HepG2 (cell line): ENCODE measurements around the gene GRM8. TPM values are rescaled to one million over a fixed set of nuclear protein-coding genes. Genes with fewer than 3 reads are reported as not detected.

Experiments used
- BORCS8-MEF2B ChIP-seq: sonication (generic); formaldehyde crosslinking; IDR thresholded peaks from 2 replicates; pipeline ENCODE4 v1.8.0; 2022; ENCODE audit warnings: mild to moderate bottlenecking, missing genetic modification reagents
- CBFB ChIP-seq: sonication (generic); formaldehyde crosslinking; IDR thresholded peaks from 2 replicates; pipeline ENCODE4 v1.4.0; 2020; ENCODE audit warnings: missing genetic modification reagents
- EZH2 ChIP-seq: conservative IDR thresholded peaks from 2 replicates; pipeline ENCODE4 v1.6.1; 2012; ENCODE audit warnings: mild to moderate bottlenecking, low read depth, low read length, moderate library complexity
- FOXK2 ChIP-seq: fragments of 450-650 bp; IDR thresholded peaks from 2 replicates; pipeline ENCODE4 v1.6.1; 2016
- FOXO1 ChIP-seq: sonication (generic); formaldehyde crosslinking; IDR thresholded peaks from 2 replicates; pipeline ENCODE4 v1.4.0; 2020; ENCODE audit warnings: missing genetic modification reagents
- GTF2F1 ChIP-seq: fragments of 150-350 bp; IDR thresholded peaks from 2 replicates; pipeline ENCODE4 v1.6.1; 2014; ENCODE audit warnings: low read length
- HDAC1 ChIP-seq: sonication (generic); formaldehyde crosslinking; IDR thresholded peaks from 2 replicates; pipeline ENCODE4 v1.5.1; 2020; ENCODE audit warnings: mild to moderate bottlenecking, missing genetic modification reagents
- HDAC2 ChIP-seq: sonication (generic); formaldehyde crosslinking; IDR thresholded peaks from 2 replicates; pipeline ENCODE4 v1.4.0; 2020; ENCODE audit warnings: missing genetic modification reagents
- MTF1 ChIP-seq: sonication (generic); formaldehyde crosslinking; IDR thresholded peaks from 2 replicates; pipeline ENCODE4 v1.5.0; 2020; ENCODE audit warnings: missing genetic modification reagents
- PAX8 ChIP-seq: sonication (generic); formaldehyde crosslinking; IDR thresholded peaks from 2 replicates; pipeline ENCODE4 v1.8.0; 2022; ENCODE audit warnings: mild to moderate bottlenecking, missing genetic modification reagents, borderline replicate concordance
- PHF21A ChIP-seq: sonication (generic); formaldehyde crosslinking; IDR thresholded peaks from 2 replicates; pipeline ENCODE4 v1.5.0; 2020; ENCODE audit warnings: mild to moderate bottlenecking, missing genetic modification reagents
- ZEB1 ChIP-seq: IDR thresholded peaks from 2 replicates; pipeline ENCODE4 v1.6.1; 2012; ENCODE audit warnings: mild to moderate bottlenecking, low read depth, inconsistent platforms; ENCODE audit not compliant: insufficient replicate concordance
- ZNF30 ChIP-seq: sonication (generic); formaldehyde crosslinking; IDR thresholded peaks from 2 replicates; pipeline ENCODE4 v1.5.0; 2020; ENCODE audit warnings: mild to moderate bottlenecking, missing genetic modification reagents
- ZNF501 ChIP-seq: sonication (generic); formaldehyde crosslinking; IDR thresholded peaks from 2 replicates; pipeline ENCODE4 v1.5.1; 2020; ENCODE audit warnings: mild to moderate bottlenecking, moderate library complexity, missing genetic modification reagents
- ZNF543 ChIP-seq: sonication (generic); formaldehyde crosslinking; IDR thresholded peaks from 2 replicates; pipeline ENCODE4 v1.4.0; 2020; ENCODE audit warnings: mild to moderate bottlenecking, missing genetic modification reagents
- ZNF547 ChIP-seq: sonication (generic); formaldehyde crosslinking; IDR thresholded peaks from 2 replicates; pipeline ENCODE4 v1.5.1; 2020; ENCODE audit warnings: mild to moderate bottlenecking, missing genetic modification reagents
- ZNF589 ChIP-seq: sonication (generic); formaldehyde crosslinking; conservative IDR thresholded peaks from 2 replicates; pipeline ENCODE4 v1.8.0; 2022; ENCODE audit warnings: mild to moderate bottlenecking, moderate library complexity, missing genetic modification reagents
- ZNF598 ChIP-seq: sonication (generic); formaldehyde crosslinking; IDR thresholded peaks from 2 replicates; pipeline ENCODE4 v1.5.1; 2020; ENCODE audit warnings: mild to moderate bottlenecking, missing genetic modification reagents, borderline replicate concordance
- polyA plus RNA-seq, 8 experiments: library from polyadenylated mRNA; depleted of rRNA in 3 of 8; stranded (reverse) in 7 of 8; unstranded in 1 of 8; fragments of >200 nt; fragmentation: Illumina TruSeq in 4 of 8; extraction: Trizol in 4 of 8; gene quantifications; 2 replicates each; pipeline versions ENCODE4 v1.2.1 to v1.2.3, GENCODE V29; 2011 to 2016; ENCODE audit warnings: low read depth in 4 of 8, missing spikeins in 1 of 8, mixed read lengths in 1 of 8; ENCODE audit not compliant: insufficient read depth in 1 of 8
- total RNA-seq, 5 experiments: library from RNA; depleted of rRNA; stranded (reverse); fragments of >200 nt; fragmentation: Illumina TruSeq; extraction: Trizol; gene quantifications; 2 replicates each; pipeline ENCODE4 v1.2.3, GENCODE V29; 2016; ENCODE audit warnings: low read depth in 1 of 5
- TF ChIP-seq, protein P1 (sequence below): sonication (generic); formaldehyde crosslinking; IDR thresholded peaks from 2 replicates; pipeline ENCODE4 v1.9.0; 2021; ENCODE audit warnings: mild to moderate bottlenecking, missing genetic modification reagents
- TF ChIP-seq, protein P2 (sequence below): sonication (generic); formaldehyde crosslinking; IDR thresholded peaks from 2 replicates; pipeline ENCODE4 v1.5.1; 2020; ENCODE audit warnings: mild to moderate bottlenecking, missing genetic modification reagents, borderline replicate concordance
- TF ChIP-seq, protein P3 (sequence below): sonication (generic); formaldehyde crosslinking; IDR thresholded peaks from 2 replicates; pipeline ENCODE4 v1.5.0; 2020; ENCODE audit warnings: missing genetic modification reagents

GRM8 gene
- total and polyA plus RNA-seq, 2 of the 13 experiments (the other 11 are each of a cell fraction or from before 2014, with no cell fraction given): not detected

DNA sequence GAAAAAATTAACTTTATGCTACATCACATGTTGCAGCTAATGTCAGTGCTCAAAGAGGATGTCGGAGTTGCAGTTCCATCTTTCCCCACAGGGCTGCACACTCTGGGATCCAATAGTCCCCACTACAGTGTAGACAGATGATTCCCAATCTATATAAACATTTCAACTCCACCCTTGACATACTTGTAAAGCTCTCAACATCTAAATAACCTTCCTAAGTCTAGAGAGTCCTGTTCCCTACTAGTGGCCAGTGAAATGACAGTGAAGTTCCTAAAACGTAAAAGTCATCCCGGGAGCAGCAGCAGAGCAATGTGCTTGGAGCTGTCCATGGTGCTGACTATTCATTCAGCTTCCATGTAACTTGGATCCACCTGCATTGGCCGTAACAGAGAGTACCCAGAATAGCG, 145.1 kb downstream of the GRM8 start (continued):
- TF ChIP-seq, protein P1, sequence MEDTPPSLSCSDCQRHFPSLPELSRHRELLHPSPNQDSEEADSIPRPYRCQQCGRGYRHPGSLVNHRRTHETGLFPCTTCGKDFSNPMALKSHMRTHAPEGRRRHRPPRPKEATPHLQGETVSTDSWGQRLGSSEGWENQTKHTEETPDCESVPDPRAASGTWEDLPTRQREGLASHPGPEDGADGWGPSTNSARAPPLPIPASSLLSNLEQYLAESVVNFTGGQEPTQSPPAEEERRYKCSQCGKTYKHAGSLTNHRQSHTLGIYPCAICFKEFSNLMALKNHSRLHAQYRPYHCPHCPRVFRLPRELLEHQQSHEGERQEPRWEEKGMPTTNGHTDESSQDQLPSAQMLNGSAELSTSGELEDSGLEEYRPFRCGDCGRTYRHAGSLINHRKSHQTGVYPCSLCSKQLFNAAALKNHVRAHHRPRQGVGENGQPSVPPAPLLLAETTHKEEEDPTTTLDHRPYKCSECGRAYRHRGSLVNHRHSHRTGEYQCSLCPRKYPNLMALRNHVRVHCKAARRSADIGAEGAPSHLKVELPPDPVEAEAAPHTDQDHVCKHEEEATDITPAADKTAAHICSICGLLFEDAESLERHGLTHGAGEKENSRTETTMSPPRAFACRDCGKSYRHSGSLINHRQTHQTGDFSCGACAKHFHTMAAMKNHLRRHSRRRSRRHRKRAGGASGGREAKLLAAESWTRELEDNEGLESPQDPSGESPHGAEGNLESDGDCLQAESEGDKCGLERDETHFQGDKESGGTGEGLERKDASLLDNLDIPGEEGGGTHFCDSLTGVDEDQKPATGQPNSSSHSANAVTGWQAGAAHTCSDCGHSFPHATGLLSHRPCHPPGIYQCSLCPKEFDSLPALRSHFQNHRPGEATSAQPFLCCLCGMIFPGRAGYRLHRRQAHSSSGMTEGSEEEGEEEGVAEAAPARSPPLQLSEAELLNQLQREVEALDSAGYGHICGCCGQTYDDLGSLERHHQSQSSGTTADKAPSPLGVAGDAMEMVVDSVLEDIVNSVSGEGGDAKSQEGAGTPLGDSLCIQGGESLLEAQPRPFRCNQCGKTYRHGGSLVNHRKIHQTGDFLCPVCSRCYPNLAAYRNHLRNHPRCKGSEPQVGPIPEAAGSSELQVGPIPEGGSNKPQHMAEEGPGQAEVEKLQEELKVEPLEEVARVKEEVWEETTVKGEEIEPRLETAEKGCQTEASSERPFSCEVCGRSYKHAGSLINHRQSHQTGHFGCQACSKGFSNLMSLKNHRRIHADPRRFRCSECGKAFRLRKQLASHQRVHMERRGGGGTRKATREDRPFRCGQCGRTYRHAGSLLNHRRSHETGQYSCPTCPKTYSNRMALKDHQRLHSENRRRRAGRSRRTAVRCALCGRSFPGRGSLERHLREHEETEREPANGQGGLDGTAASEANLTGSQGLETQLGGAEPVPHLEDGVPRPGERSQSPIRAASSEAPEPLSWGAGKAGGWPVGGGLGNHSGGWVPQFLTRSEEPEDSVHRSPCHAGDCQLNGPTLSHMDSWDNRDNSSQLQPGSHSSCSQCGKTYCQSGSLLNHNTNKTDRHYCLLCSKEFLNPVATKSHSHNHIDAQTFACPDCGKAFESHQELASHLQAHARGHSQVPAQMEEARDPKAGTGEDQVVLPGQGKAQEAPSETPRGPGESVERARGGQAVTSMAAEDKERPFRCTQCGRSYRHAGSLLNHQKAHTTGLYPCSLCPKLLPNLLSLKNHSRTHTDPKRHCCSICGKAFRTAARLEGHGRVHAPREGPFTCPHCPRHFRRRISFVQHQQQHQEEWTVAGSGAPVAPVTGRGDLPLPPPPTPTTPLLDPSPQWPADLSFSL (CRISPR knock-in tag): no peak
- TF ChIP-seq HDAC1 (CRISPR knock-in tag): no peak
- no peak for TF ChIP-seq ZEB1
- TF ChIP-seq PHF21A (CRISPR knock-in tag): no peak
- peak; percentile 75; the same call in 1 of the 2 replicates for TF ChIP-seq BORCS8-MEF2B (CRISPR knock-in tag)
- TF ChIP-seq, protein P2, sequence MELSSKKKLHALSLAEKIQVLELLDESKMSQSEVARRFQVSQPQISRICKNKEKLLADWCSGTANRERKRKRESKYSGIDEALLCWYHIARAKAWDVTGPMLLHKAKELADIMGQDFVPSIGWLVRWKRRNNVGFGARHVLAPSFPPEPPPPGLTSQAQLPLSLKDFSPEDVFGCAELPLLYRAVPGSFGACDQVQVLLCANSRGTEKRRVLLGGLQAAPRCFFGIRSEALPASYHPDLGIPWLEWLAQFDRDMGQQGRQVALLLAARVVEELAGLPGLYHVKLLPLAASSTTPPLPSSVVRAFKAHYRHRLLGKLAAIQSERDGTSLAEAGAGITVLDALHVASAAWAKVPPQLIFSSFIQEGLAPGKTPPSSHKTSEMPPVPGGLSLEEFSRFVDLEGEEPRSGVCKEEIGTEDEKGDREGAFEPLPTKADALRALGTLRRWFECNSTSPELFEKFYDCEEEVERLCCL (CRISPR knock-in tag): no peak
- TF ChIP-seq ZNF598: no peak
- TF ChIP-seq MTF1 (CRISPR knock-in tag): peak; percentile 82; the same call in 1 of the 2 replicates
- peak; percentile 51; the same call in 1 of the 2 replicates for TF ChIP-seq ZNF589 (CRISPR knock-in tag)
- TF ChIP-seq, protein P3, sequence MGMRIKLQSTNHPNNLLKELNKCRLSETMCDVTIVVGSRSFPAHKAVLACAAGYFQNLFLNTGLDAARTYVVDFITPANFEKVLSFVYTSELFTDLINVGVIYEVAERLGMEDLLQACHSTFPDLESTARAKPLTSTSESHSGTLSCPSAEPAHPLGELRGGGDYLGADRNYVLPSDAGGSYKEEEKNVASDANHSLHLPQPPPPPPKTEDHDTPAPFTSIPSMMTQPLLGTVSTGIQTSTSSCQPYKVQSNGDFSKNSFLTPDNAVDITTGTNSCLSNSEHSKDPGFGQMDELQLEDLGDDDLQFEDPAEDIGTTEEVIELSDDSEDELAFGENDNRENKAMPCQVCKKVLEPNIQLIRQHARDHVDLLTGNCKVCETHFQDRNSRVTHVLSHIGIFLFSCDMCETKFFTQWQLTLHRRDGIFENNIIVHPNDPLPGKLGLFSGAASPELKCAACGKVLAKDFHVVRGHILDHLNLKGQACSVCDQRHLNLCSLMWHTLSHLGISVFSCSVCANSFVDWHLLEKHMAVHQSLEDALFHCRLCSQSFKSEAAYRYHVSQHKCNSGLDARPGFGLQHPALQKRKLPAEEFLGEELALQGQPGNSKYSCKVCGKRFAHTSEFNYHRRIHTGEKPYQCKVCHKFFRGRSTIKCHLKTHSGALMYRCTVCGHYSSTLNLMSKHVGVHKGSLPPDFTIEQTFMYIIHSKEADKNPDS (CRISPR knock-in tag): no peak
- TF ChIP-seq CBFB (CRISPR knock-in tag): no peak
- TF ChIP-seq ZNF547: no peak
- TF ChIP-seq FOXO1: no peak
- TF ChIP-seq ZNF543 (CRISPR knock-in tag): 0 out of 2 replicates have a peak, but pooled peaks have one; percentile 40
- TF ChIP-seq FOXK2: no peak
- TF ChIP-seq GTF2F1: no peak
- no peak for TF ChIP-seq EZH2
- peak; percentile 82 for TF ChIP-seq HDAC2 (CRISPR knock-in tag)
- TF ChIP-seq PAX8 (CRISPR knock-in tag): no peak
- 0 out of 2 replicates have a peak, but pooled peaks have one; percentile 38 for TF ChIP-seq ZNF30 (CRISPR knock-in tag)
- no peak for TF ChIP-seq ZNF501
